GM04504 (cell line): ENCODE data around the gene CHRNA9.

ENCODE experiments used
- DNase-seq: peaks from one replicate; pipeline ENCODE4 v3.0.0-alpha.2; 2012; ENCODE audit warnings: low read depth

The CHRNA9 gene

GRCh38 chr4:40308528-40309122 is 26.5 kb upstream of the CHRNA9 start:
- no peak for DNase-seq

- peak; percentile 52 for DNase-seq
These were observed 25.8 kb upstream of the CHRNA9 start for GRCh38 chr4:40309250-40309774.

- no peak for DNase-seq
These were observed 24.9 kb upstream of the CHRNA9 start for GRCh38 chr4:40310225-40310624.

GRCh38 chr4:40311811-40312346 is 23.3 kb upstream of the CHRNA9 start:
- no peak for DNase-seq

GRCh38 chr4:40314951-40315350 is 20.2 kb upstream of the CHRNA9 start:
- DNase-seq, result no peak

GRCh38 chr4:40316333-40316781 is 18.8 kb upstream of the CHRNA9 start:
- peak; percentile 89 for DNase-seq

- DNase-seq, result peak; percentile 91
These were observed 18.1 kb upstream of the CHRNA9 start for GRCh38 chr4:40316782-40317635.

- DNase-seq, result no peak
These were observed 17.0 kb upstream of the CHRNA9 start for GRCh38 chr4:40317916-40318658.

- no peak for DNase-seq
These were observed 13.4 kb upstream of the CHRNA9 start for GRCh38 chr4:40321574-40322275.

GRCh38 chr4:40322811-40323210 is 12.3 kb upstream of the CHRNA9 start:
- no peak for DNase-seq

GRCh38 chr4:40323866-40324265 is 11.3 kb upstream of the CHRNA9 start:
- no peak for DNase-seq

GRCh38 chr4:40325406-40326019 is 9.6 kb upstream of the CHRNA9 start:
- DNase-seq, result no peak

GRCh38 chr4:40327340-40327739 is 7.8 kb upstream of the CHRNA9 start:
- DNase-seq, result no peak

- DNase-seq, result no peak
These were observed 6.8 kb upstream of the CHRNA9 start for GRCh38 chr4:40328383-40328782.

- DNase-seq, result no peak
These were observed 5.3 kb upstream of the CHRNA9 start for GRCh38 chr4:40329805-40330204.

- DNase-seq, result no peak
These were observed 4.6 kb upstream of the CHRNA9 start for GRCh38 chr4:40330536-40330935.

- DNase-seq, result no peak
These were observed 3.9 kb upstream of the CHRNA9 start for GRCh38 chr4:40331101-40331745.

- DNase-seq, result no peak
These were observed 3.2 kb upstream of the CHRNA9 start for GRCh38 chr4:40331961-40332360.

GRCh38 chr4:40333921-40334352 is 1.2 kb upstream of the CHRNA9 start:
- no peak for DNase-seq

- DNase-seq, result no peak
These were observed 377 bp downstream of the CHRNA9 start for GRCh38 chr4:40335525-40335894.

- DNase-seq, result no peak
These were observed 1.9 kb downstream of the CHRNA9 start for GRCh38 chr4:40337051-40337450.
